Keratinocyte (primary cell): Measurements from ENCODE around the gene SLC41A1.

Source experiments
- CTCF ChIP-seq, 3 experiments: IDR thresholded peaks in 1 of 3; conservative IDR thresholded peaks in 1 of 3; optimal IDR thresholded peaks in 1 of 3; 2 replicates in 2 of 3; 3 replicates in 1 of 3; pipeline versions ENCODE3 to v1.5.1; 2011; ENCODE audit warnings: low read length in 3 of 3, mild to moderate bottlenecking in 3 of 3, moderate library complexity in 2 of 3, control low read depth in 1 of 3, inconsistent platforms in 1 of 3; ENCODE audit not compliant: insufficient read depth in 2 of 3; ENCODE audit errors: extremely low read depth in 1 of 3
- EZH2 ChIP-seq: IDR thresholded peaks from one replicate; pipeline ENCODE4 v1.6.1; 2012; ENCODE audit warnings: inconsistent platforms, mild to moderate bottlenecking, low read length, moderate library complexity

GRCh38 chr1:205843036-205843859 is 30.2 kb upstream of the SLC41A1 start:
- TF ChIP-seq CTCF (optimal IDR thresholded peaks at IDR 0.05 in 1 of 3, IDR thresholded peaks at IDR 0.05 in 1 of 3, conservative IDR thresholded peaks at IDR 0.05 in 1 of 3; ENCODE audit: extremely low read depth in 1 of 3, insufficient read depth in 2 of 3, low read length in 3 of 3) = no peak
- no peak for TF ChIP-seq EZH2
